NT2/D1 (cell line): ENCODE results near the gene MORF4L1.
"Not testable (repeated sequence)": the region's sequence is repeated elsewhere in the genome, so short reads cannot be mapped to it uniquely, and the experiment has no call there.

Source experiments
- SUZ12 ChIP-seq: IDR thresholded peaks from 2 replicates; pipeline ENCODE4 v1.6.1; 2011; ENCODE audit not compliant: insufficient read length, insufficient read depth; ENCODE audit errors: extremely low read depth
- YY1 ChIP-seq: IDR thresholded peaks from 2 replicates; pipeline ENCODE4 v1.6.1; 2011; ENCODE audit not compliant: insufficient read length, insufficient read depth

DNA sequence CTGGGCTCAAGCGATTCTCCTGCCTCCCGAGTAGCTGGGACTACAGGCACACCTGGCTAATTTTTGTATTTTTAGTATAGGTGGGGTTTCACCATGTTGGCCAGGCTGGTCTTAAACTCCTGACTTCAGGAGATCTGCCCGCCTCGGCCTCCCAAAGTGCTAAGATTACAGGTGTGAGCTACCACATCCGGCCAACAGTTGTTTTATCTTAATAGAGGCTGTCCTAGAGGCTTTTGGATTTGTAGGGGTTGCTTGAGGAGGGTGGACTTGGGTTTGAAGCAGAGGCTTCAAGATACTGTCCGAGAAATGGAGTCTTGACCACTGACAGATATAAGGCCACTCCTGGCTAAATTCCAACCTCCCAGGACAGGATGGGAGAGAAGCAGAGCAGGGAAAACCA lies 33.5 kb upstream of the MORF4L1 start:
- not testable (repeated sequence) for TF ChIP-seq SUZ12, YY1
